ENCODE results near the gene ZNF691.
"Not testable (repeated sequence)": the region's sequence is repeated elsewhere in the genome, so short reads cannot be mapped to it uniquely, and the experiment has no call there.

Gene ZNF691

GRCh38 chr1:42846257-42847110, at the start of gene ZNF691:
Gene ZNF691 (plus strand): TSS chr1:42846613. CDS start chr1:42849659, 3,046 bp downstream.
- peak; percentile 83 for DNase-seq

- DNase-seq, result no peak
These were observed 49.0 kb upstream of the ZNF691 start for GRCh38 chr1:42797414-42797813.

- DNase-seq, result no peak
These were observed 48.4 kb upstream of the ZNF691 start for GRCh38 chr1:42797979-42798378.

GRCh38 chr1:42801832-42802473, 44.5 kb upstream of the ZNF691 start:
- no peak for DNase-seq

- no peak for DNase-seq
These were observed 40.2 kb upstream of the ZNF691 start for GRCh38 chr1:42806171-42806570.

- no peak for DNase-seq
These were observed 39.8 kb upstream of the ZNF691 start for GRCh38 chr1:42806593-42806992.

GRCh38 chr1:42807056-42807668, 39.3 kb upstream of the ZNF691 start:
- no peak for DNase-seq

GRCh38 chr1:42814815-42815214, 31.6 kb upstream of the ZNF691 start:
- DNase-seq, result not testable (repeated sequence)

- DNase-seq, result no peak
These were observed 30.4 kb upstream of the ZNF691 start for GRCh38 chr1:42815941-42816584.

- peak; percentile 97 for DNase-seq
These were observed 29.6 kb upstream of the ZNF691 start, which contains the start of the genes ERMAP and SVBP for GRCh38 chr1:42816585-42817439. Gene ERMAP (plus strand): TSS chr1:42817122. CDS start chr1:42830449, 13,327 bp downstream. Gene SVBP (minus strand): TSS chr1:42817397. CDS start chr1:42816544, 853 bp downstream.

GRCh38 chr1:42817440-42817767, 29.0 kb upstream of the ZNF691 start:
- DNase-seq, result no peak

GRCh38 chr1:42817976-42818375, 28.4 kb upstream of the ZNF691 start:
- DNase-seq, result no peak

- no peak for DNase-seq
These were observed 25.6 kb upstream of the ZNF691 start for GRCh38 chr1:42820813-42821212.

- no peak for DNase-seq
These were observed 24.7 kb upstream of the ZNF691 start for GRCh38 chr1:42821690-42822089.

GRCh38 chr1:42822800-42823392, 23.5 kb upstream of the ZNF691 start:
- no peak for DNase-seq

- DNase-seq, result no peak
These were observed 21.9 kb upstream of the ZNF691 start for GRCh38 chr1:42824481-42825035.

- DNase-seq, result no peak
These were observed 21.2 kb upstream of the ZNF691 start for GRCh38 chr1:42825036-42825851.

GRCh38 chr1:42830631-42831030, 15.8 kb upstream of the ZNF691 start:
- DNase-seq, result no peak

- DNase-seq, result no peak
These were observed 15.1 kb upstream of the ZNF691 start for GRCh38 chr1:42831273-42831672.

GRCh38 chr1:42832641-42833240, 13.7 kb upstream of the ZNF691 start:
- no peak for DNase-seq

All from stimulated activated CD4-positive, alpha-beta T cell treated with anti-CD3 and anti-CD28 coated beads, Interleukin-4, amount 100 ng/mL, for 1 hour (primary cell).